ENCODE data around the gene CAMK1D. TPM values are rescaled to one million over a fixed set of nuclear protein-coding genes. Genes with fewer than 3 reads are reported as not detected.

Gene CAMK1D
- total and polyA plus RNA-seq, 2 donors (not counting 3 experiments of a cell fraction or from before 2014, with no cell fraction given), result 0.37 to 4.2 TPM

DNA sequence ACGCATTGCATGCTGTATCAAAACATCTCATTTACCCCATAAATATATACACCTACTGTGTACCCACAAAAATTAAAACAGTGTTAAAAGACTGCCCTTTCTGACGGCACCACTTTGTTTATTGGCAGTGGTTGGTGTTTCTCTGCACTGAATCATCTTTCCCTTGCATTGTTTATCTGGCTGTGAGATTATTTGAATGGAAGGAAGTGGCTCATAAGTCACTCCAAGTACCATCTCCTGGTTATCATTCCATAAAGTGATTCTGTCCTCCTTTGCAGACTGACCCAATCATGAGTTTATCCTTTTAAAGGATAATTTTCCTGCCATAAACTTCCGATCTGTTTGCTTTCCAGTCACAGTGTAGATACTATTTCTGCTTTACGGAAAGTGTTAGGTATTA is 183.8 kb downstream of the CAMK1D start:
- peak; percentile 83 for FAIRE-seq
- H3K79me2 ChIP-seq (ENCODE audit: control insufficient read depth, insufficient read depth, low read length), result no peaks in the 10 kb centered on the region
- no peak overlapping the region for H3K4me3 ChIP-seq (replicated peaks in 1 of 3; ENCODE audit: insufficient read depth in 1 of 3, low read depth in 1 of 3, low read length in 3 of 3)
- DNase-seq (ENCODE audit: low read depth, low spot score), result peak; percentile 21
- H3K9ac ChIP-seq (replicated peaks; ENCODE audit: extremely low read depth, insufficient read depth, low read length), result no peak overlapping the region
- H3K4me1 ChIP-seq (ENCODE audit: control insufficient read depth, extremely low read depth, insufficient read depth, low read length), result peaks cover 14% of the 10 kb centered on the region
- H3K36me3 ChIP-seq (ENCODE audit: control insufficient read depth in 2 of 2, extremely low read depth in 1 of 2, insufficient read depth in 2 of 2, low read length in 2 of 2), result no peaks in the 10 kb centered on the region
- H4K20me1 ChIP-seq (replicated peaks; ENCODE audit: control insufficient read depth, extremely low read depth, insufficient read depth, low read length), result no peaks in the 10 kb centered on the region
- no TSS peak for BruUV-seq (replicated peaks)
- H2AFZ ChIP-seq (ENCODE audit: low read depth, low read length), result no peak overlapping the region
- CTCF ChIA-PET, result interaction anchor here (1.0 to 1.5 kb wide), 2 partner anchors 19 to 123 kb away, joined by 3 to 4 read pairs; no protein-coding TSS in a partner anchor
- dilution Hi-C loops (cut with MboI; ENCODE audit: extremely low pct_ligation_motif_present, low sequenced_read_pairs) (no loop called here), intact Hi-C loops (cut with micrococcal nuclease) (no loop called here)
- H3K9me1 ChIP-seq (replicated peaks; ENCODE audit: control insufficient read depth, extremely low read depth, insufficient read depth, low read length), result no peaks in the 10 kb centered on the region
- H3K4me2 ChIP-seq (ENCODE audit: insufficient read depth, low read length), result peak overlapping the region; percentile 50
- TF ChIP-seq GATA2 (IDR thresholded peaks at IDR 0.05; ENCODE audit: insufficient read depth, insufficient read length, low read depth, low read length), result peak; percentile 69
- TF ChIP-seq POLR2AphosphoS5 (IDR thresholded peaks at IDR 0.05; ENCODE audit: insufficient read depth, low read depth, low read length), result no peak
- no peak for TF ChIP-seq JUN (IDR thresholded peaks at IDR 0.05; ENCODE audit: borderline replicate concordance, insufficient read depth, insufficient read length, low read depth)
- no peak for TF ChIP-seq MYC (IDR thresholded peaks at IDR 0.05; ENCODE audit: low read depth, low read length)
- no peak for TF ChIP-seq MAX (IDR thresholded peaks at IDR 0.05; ENCODE audit: insufficient read depth, insufficient read length)
- TF ChIP-seq POLR2A (IDR thresholded peaks at IDR 0.05; ENCODE audit: low read depth, low read length), result no peak
- peak; percentile 72 for TF ChIP-seq FOS (IDR thresholded peaks at IDR 0.05; ENCODE audit: borderline replicate concordance, insufficient read depth, low read length)
- TF ChIP-seq EZH2 (IDR thresholded peaks at IDR 0.05; ENCODE audit: borderline replicate concordance, low read depth, low read length, severe bottlenecking), result no peak
- no peaks in the 10 kb centered on the region for H3K27me3 ChIP-seq (ENCODE audit: control insufficient read depth in 2 of 2, insufficient read depth in 2 of 2, low read length in 2 of 2)
- H3K9me3 ChIP-seq (replicated peaks; ENCODE audit: control insufficient read depth, insufficient read depth, low read length), result no peaks in the 10 kb centered on the region
- H3K27ac ChIP-seq (ENCODE audit: insufficient read depth, low read depth, low read length), result peak overlapping the region; percentile 29
- POLR2A ChIA-PET, result no interaction called here

GRCh38 chr10:12533723-12534122 is 184.4 kb downstream of the CAMK1D start:
- H4K20me1 ChIP-seq (replicated peaks; ENCODE audit: control insufficient read depth, extremely low read depth, insufficient read depth, low read length), result no peaks in the 10 kb centered on the region
- H3K4me2 ChIP-seq (ENCODE audit: insufficient read depth, low read length), result peak overlapping the region; percentile 50
- H3K9ac ChIP-seq (replicated peaks; ENCODE audit: extremely low read depth, insufficient read depth, low read length), result no peak overlapping the region
- H3K36me3 ChIP-seq (ENCODE audit: control insufficient read depth in 2 of 2, extremely low read depth in 1 of 2, insufficient read depth in 2 of 2, low read length in 2 of 2), result no peaks in the 10 kb centered on the region
- H3K9me1 ChIP-seq (replicated peaks; ENCODE audit: control insufficient read depth, extremely low read depth, insufficient read depth, low read length), result no peaks in the 10 kb centered on the region
- CTCF ChIA-PET, result interaction anchor here (1.0 to 1.5 kb wide), 2 partner anchors 19 to 123 kb away, joined by 3 to 4 read pairs; no protein-coding TSS in a partner anchor
- no TSS peak for BruUV-seq (replicated peaks)
- TF ChIP-seq FOS (IDR thresholded peaks at IDR 0.05; ENCODE audit: borderline replicate concordance, insufficient read depth, low read length) (no peak), MAX (IDR thresholded peaks at IDR 0.05; ENCODE audit: insufficient read depth, insufficient read length) (no peak), GATA2 (IDR thresholded peaks at IDR 0.05; ENCODE audit: insufficient read depth, insufficient read length, low read depth, low read length) (no peak), POLR2A (IDR thresholded peaks at IDR 0.05; ENCODE audit: low read depth, low read length) (no peak), EZH2 (IDR thresholded peaks at IDR 0.05; ENCODE audit: borderline replicate concordance, low read depth, low read length, severe bottlenecking) (no peak), CTCF (IDR thresholded peaks at IDR 0.05; ENCODE audit: extremely low read depth in 1 of 2, insufficient read depth in 1 of 2, low read depth in 1 of 2, low read length in 2 of 2) (no peak), JUN (IDR thresholded peaks at IDR 0.05; ENCODE audit: borderline replicate concordance, insufficient read depth, insufficient read length, low read depth) (no peak), POLR2AphosphoS5 (IDR thresholded peaks at IDR 0.05; ENCODE audit: insufficient read depth, low read depth, low read length) (no peak), MYC (IDR thresholded peaks at IDR 0.05; ENCODE audit: low read depth, low read length) (no peak)
- H2AFZ ChIP-seq (ENCODE audit: low read depth, low read length), result no peak overlapping the region
- peak; percentile 50 for FAIRE-seq
- no peak overlapping the region for H3K4me3 ChIP-seq (replicated peaks in 1 of 3; ENCODE audit: insufficient read depth in 1 of 3, low read depth in 1 of 3, low read length in 3 of 3)
- no peak for DNase-seq (ENCODE audit: low read depth, low spot score)
- intact Hi-C loops (cut with micrococcal nuclease), result no loop called here
- no peaks in the 10 kb centered on the region for H3K27me3 ChIP-seq (ENCODE audit: control insufficient read depth in 2 of 2, insufficient read depth in 2 of 2, low read length in 2 of 2)
- peaks cover 14% of the 10 kb centered on the region for H3K4me1 ChIP-seq (ENCODE audit: control insufficient read depth, extremely low read depth, insufficient read depth, low read length)
- H3K27ac ChIP-seq (ENCODE audit: insufficient read depth, low read depth, low read length), result peak overlapping the region; percentile 29
- no peaks in the 10 kb centered on the region for H3K9me3 ChIP-seq (replicated peaks; ENCODE audit: control insufficient read depth, insufficient read depth, low read length)
- no peaks in the 10 kb centered on the region for H3K79me2 ChIP-seq (ENCODE audit: control insufficient read depth, insufficient read depth, low read length)
- POLR2A ChIA-PET, result no interaction called here
- dilution Hi-C loops (cut with MboI; ENCODE audit: extremely low pct_ligation_motif_present, low sequenced_read_pairs), result no loop called here

Data from endothelial cell of umbilical vein (primary cell).